PC-9 (cell line): ENCODE measurements around the gene PTPN20.
"Not testable (repeated sequence)": the region's sequence is repeated elsewhere in the genome, so short reads cannot be mapped to it uniquely, and the experiment has no call there.

Experiments
- CTCF ChIP-seq: fragments of 200-600 bp; sonication (generic); conservative IDR thresholded peaks from 2 replicates; pipeline ENCODE4 v1.6.1; 2017; ENCODE audit warnings: mixed run types, antibody characterized with exemption, mild to moderate bottlenecking, moderate library complexity
- EZH2 ChIP-seq: fragments of 200-600 bp; sonication (generic); IDR thresholded peaks from 2 replicates; pipeline ENCODE4 v1.8.0; 2017; ENCODE audit warnings: antibody characterized with exemption, low read depth

- not testable (repeated sequence) for TF ChIP-seq CTCF, EZH2
These were observed 39.6 kb upstream of the PTPN20 start for GRCh38 chr10:46871583-46871982.
